Effector CD8-positive, alpha-beta T cell (primary cell): ENCODE measurements around the gene THAP4.

ENCODE experiments used
- DNase-seq: peaks from one replicate; lab custom pipeline; 2025; lab: John Stamatoyannopoulos, UW
- total RNA-seq, 4 experiments: gene quantifications; one replicate each; lab custom pipeline; 2026; lab: John Stamatoyannopoulos, UW

Gene THAP4
- total RNA-seq, result 31.3 to 49.7 (median 42.4) reads per million in 4 experiments

DNA sequence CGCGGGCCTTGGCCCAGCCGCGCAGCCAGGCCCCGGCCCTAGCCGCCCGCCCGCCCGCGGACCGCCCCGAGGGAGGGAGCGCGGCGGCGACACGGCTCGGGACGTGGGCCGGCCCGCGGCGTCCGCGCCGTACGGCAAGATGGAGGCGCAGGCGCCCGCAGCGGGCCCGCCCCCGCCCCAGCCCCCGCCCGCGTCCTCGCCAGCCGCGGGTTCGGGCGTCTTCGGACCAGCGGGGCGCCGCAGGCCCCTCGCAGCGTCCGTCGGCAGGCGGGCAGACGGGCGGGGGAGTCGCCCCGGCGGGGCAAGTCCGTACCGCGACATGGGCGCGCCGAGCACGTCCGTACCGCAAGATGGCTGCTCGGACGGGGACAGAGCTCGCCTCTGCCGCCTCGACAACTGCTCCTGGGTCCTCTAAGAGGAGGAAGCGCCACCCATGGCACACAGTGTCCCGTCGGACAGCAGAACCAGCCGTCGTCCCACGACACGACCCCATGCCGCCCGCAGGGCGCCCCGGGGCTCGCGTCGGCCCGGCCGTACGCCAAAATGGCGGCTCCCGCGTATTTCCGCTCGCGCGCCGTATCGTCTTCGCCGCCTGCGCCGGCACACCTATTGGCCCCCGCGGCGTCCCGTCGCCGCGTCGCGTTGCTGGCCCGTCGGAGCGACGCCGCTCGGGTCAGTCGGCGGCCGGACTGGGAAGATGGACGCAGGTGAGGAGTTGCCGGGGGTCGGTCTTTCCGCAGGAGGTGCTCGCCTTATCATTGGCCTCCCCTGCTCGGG is at the start of gene THAP4, which contains the start of gene ATG4B:
Gene THAP4 (minus strand): TSS at position 141 of the 777 bp plus-strand sequence. CDS start 141 bp downstream, outside the sequence.
Gene ATG4B (plus strand): TSS at position 676 of the 777 bp plus-strand sequence. CDS start 22 bp downstream, at position 698.
- peak; percentile 56 for DNase-seq

DNA sequence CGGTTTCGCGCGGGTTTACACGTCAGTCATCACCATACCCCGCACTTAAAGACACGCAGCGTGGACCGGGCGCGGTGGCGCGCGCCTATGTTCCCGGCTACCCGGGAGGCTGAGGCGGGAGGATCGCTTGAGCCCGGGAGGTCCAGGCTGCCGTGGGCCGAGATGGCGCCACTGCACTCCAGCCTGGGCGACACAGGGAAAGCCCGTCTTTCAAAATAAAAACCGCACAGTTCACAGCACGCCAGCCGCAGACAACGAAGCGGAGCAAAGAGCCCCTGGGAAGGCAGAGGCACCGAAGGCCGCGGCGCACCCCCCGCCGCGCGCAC is 49.3 kb upstream of the THAP4 start:
- no peak for DNase-seq

DNA sequence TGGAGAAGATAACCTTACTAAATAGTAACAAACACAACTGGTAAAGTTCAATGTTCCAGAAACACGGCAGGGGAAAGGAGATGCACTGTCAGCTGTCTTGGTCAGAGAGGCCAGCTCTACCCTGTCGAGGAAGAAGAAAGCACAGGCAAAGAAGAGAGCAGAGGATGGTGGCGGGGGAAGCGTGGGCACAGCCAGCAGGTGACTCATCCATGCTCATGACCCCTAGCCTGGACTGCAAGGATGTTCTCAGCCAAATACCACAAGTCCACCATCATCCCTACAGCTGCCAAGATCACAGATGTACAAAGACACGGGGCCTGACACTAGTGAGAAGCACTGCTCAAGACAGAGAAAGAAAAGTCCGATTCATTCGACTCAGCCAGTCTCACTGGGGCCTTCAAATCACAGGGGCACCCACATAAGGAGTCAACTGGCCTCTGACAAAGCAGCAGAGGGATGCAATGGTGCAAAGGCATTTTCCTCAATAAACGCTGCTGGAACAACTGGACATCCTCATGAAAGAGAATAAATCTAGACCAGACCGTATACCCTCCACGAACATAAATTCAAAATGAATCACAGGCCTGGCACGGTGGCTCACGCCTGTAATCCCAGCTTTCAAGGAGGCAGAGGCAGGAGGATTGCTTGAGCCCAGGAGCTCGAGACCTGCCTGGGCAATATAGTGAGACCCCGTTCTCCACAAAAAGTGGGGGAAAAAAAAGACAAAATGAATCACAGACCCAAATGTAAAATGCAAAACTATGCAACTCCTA is 44.1 kb upstream of the THAP4 start:
- no peak for DNase-seq

DNA sequence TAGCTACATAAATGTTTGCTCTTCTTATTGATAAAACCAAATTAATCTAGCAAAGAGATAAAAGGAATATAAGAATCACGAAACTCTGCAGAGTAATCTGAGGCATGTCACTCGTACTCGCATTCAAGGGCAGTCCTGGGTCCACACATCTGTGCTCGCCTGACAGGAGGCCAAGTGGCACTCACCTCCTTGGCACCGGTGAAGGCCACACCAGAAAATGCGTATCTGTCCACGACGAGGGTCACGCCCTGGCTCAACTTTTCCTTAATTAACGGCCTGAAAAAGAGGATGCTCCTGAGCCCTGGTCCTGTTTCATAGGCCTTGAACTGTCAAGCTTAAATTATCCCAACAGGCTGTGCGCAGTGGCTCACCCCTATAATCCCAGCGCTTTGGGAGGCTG is 43.1 kb upstream of the THAP4 start:
- DNase-seq, result no peak

- DNase-seq, result no peak
Observed at GRCh38 chr2:241678784-241679540, 42.0 kb upstream of the THAP4 start.

DNA sequence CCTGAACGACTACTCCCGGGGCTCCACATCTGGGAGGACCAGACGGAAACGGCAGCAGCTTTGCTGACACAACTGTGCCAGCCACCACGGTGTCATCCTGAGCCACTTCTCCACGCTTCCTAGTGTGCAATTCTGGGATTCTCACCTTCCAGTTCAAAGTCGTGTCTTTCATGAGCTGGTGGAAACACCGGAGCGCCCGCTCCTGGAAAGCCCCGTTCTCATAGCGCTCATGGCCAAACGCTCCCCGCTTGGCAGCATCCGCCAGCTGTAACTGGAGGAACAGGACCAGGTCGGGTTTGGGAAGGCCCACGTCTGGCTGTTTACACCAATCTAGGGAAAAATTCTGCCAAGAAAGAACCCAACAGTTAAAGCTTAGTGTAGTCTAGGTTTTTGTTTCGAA is 41.3 kb upstream of the THAP4 start:
- no peak for DNase-seq

- DNase-seq, result no peak
Observed at GRCh38 chr2:241677392-241677791, 40.4 kb upstream of the THAP4 start.

- no peak for DNase-seq
Observed at GRCh38 chr2:241676665-241677064, 39.7 kb upstream of the THAP4 start.

- no peak for DNase-seq
Observed at GRCh38 chr2:241675885-241676284, 38.9 kb upstream of the THAP4 start.

DNA sequence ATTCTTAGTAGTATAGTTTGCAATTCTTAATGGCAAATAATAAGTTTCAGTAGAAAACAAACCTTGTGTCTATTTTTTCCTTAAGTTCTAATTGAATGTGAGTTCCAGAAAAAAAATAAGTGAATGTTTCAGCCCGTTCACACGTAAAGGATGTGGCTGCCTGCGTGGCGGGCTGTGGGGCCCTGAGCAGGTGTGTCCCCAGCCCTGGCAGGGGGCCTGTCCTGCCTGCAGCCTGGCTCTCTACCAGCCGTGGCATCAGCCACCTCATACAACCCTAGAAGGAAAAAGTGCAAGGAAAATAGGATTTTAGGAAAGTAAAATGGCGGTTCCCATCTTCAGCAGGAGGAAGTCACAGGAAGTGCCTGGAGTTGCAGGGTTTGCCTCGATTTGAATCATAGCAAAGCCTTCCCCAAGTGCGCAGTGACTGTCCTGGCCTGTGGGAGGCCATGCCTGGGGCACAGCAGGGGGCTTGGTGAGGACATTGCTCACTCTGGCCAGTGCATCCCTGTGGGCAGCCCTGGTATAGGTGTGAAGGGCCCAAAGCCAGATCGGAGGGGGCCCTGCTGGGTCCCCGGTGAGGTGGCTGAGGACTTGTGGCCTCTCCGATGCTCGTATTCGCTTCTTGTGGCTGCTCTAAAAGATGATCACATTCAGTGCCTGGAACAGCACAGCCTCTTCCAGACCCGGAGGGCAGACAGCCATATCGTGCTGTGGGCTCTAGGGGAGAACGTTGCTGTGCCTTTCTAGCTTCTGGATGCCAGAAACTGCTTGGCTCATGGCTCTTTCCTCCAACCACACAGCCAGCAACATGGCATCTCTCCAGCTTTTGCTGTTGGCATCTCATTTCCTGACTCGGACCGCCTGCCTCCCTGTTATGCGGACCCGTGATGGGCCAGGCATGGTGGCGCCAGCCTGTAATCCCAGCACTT is 37.1 kb upstream of the THAP4 start:
- no peak for DNase-seq

GRCh38 chr2:241673189-241673663 is 36.3 kb upstream of the THAP4 start:
- no peak for DNase-seq

- no peak for DNase-seq
Observed at GRCh38 chr2:241672243-241673188, 35.6 kb upstream of the THAP4 start.

DNA sequence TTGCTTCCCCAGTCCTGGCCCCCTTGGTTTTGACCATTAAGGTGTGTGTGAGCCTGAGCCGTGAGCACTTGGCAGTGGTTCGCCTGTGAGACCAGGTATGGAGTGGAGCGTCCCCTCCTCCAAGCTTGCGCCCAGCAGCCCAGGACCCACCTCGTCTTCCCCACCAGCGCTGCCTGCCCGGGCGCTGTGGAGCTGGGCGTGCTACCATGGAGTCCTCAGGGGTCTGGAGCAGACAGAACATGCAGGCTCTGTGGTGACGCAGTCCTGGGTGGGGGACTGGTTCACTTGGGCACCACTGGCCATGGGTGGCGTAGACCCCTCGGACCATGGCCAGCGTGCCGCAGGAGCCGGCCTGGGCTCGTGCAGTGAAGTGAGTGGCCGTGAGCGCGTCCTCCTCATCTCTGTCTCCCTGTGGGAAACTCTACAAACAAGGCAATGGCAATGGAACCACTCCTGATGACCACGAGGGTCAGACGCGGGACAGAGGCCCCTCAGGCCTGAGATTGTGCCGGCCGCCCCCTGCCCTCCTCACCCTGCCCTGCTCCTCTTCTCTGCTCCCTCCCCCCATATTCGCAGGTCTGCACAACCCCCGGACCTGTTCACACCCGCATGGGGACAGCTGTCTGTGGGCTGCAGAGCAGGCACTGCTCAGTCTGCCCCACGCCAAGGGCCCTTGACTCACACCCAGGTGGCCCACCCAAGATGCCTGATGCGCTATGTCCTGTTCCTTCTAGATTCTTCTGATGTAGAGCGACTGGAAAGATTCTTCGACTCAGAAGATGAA is 34.7 kb upstream of the THAP4 start:
- no peak for DNase-seq

- DNase-seq, result no peak
Observed at GRCh38 chr2:241670333-241671110, 33.6 kb upstream of the THAP4 start.

GRCh38 chr2:241668839-241669238 is 31.9 kb upstream of the THAP4 start:
- no peak for DNase-seq

DNA sequence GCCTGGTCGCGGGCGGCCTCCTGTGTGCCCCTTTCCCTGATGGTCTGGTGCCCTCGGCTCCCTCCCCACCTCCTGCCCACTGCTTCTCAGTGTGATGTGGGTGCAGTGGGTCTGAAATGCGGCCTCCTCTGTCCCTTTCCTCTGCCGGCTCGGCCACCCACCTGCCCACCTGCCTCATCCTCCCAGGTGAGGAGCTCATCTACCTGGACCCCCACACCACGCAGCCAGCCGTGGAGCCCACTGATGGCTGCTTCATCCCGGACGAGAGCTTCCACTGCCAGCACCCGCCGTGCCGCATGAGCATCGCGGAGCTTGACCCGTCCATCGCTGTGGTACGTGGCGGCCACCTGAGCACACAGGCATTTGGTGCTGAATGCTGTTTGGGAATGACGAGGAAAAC is 31.4 kb upstream of the THAP4 start:
- DNase-seq, result no peak

GRCh38 chr2:241666627-241667400 is 29.9 kb upstream of the THAP4 start:
- DNase-seq, result no peak
